Fibroblast of lung (primary cell): ENCODE measurements around the gene MITF.

Source experiments
- EZH2 ChIP-seq: IDR thresholded peaks from 2 replicates; pipeline ENCODE4 v1.5.1; 2012; ENCODE audit warnings: low read length, control low read depth, mild to moderate bottlenecking; ENCODE audit errors: missing control alignments
- TF ChIP-seq, protein P1 (sequence below), 2 donors: IDR thresholded peaks in 1 of 2; conservative IDR thresholded peaks in 1 of 2; 1 replicate in 1 of 2; 2 replicates in 1 of 2; pipeline ENCODE4 v1.5.1; 2011 to 2012; ENCODE audit warnings: low read length in 2 of 2, control low read depth in 1 of 2, inconsistent platforms in 1 of 2, low read depth in 1 of 2, mild to moderate bottlenecking in 1 of 2

DNA sequence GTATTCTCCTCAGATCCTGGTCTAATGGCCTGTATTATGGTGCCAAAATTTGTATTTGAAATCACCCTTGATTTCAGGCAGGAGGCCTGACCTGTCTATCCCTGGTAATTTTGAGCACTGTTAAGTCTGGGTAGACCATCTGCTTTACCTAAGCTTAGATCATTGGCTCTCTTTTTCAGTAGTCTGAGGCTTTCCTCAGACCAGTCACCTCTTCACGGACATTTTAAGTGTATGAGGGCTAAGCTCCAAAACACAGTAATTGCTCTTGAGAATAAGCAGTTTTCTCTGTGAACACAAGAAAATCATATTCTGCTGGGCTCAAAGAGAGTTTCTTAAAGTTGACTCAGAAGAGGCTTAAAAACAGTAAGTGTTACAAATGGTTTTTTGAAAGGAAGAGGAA, 168.3 kb downstream of the MITF start:
- TF ChIP-seq, protein P1, sequence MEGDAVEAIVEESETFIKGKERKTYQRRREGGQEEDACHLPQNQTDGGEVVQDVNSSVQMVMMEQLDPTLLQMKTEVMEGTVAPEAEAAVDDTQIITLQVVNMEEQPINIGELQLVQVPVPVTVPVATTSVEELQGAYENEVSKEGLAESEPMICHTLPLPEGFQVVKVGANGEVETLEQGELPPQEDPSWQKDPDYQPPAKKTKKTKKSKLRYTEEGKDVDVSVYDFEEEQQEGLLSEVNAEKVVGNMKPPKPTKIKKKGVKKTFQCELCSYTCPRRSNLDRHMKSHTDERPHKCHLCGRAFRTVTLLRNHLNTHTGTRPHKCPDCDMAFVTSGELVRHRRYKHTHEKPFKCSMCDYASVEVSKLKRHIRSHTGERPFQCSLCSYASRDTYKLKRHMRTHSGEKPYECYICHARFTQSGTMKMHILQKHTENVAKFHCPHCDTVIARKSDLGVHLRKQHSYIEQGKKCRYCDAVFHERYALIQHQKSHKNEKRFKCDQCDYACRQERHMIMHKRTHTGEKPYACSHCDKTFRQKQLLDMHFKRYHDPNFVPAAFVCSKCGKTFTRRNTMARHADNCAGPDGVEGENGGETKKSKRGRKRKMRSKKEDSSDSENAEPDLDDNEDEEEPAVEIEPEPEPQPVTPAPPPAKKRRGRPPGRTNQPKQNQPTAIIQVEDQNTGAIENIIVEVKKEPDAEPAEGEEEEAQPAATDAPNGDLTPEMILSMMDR (conservative IDR thresholded peaks at IDR 0.05 in 1 of 2, IDR thresholded peaks at IDR 0.05 in 1 of 2; ENCODE audit: low read depth in 1 of 2, low read length in 2 of 2): no peak
- TF ChIP-seq EZH2: no peak
